HG03175 (cell line): ENCODE measurements around the gene TNRC18.

Experiments used
- ATAC-seq: cut with Tn5 transposase; IDR thresholded peaks from one replicate; pipeline ENCODE4 v1.9.1; 2021; ENCODE audit warnings: mild to moderate bottlenecking, moderate library complexity; ENCODE audit not compliant: unreplicated experiment

Gene TNRC18

DNA sequence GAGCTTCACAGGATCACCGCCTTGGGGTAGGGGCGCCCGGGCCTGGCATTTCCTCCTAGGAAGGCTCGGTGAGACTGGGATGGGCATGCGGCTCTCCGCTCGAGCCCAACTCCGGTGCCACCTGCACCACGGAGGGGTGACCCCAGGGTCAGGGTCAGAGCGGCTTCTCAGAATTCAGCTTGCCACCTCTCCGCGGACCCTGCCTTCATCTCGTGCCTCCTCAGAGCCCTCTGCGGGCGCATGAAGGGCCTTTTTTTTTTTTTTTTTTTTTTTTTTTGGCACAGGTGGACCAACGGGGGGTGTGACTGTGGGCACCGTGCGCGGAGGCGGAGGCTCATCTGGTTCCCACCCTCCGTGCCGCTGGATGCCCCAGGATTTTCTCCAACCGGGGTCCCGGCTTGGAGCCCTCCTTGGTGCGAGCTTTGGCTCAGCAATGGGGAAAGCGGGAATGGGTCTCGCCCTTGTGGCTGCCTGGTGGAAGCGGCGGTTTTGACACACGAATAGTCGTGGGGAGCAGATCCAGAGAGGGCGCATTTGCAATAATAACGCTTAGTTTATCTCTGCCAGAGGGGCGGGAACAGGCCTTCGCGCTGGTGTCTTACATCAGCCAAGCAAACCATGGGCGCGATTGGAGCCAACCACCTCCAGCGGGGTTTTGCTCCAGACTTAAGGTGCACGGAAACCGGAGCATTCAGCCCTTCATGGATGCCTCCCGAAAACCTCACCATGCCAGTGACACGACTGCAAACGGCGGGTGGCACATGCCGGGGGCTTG is 5.0 kb upstream of the TNRC18 start:
- ATAC-seq: no peak

DNA sequence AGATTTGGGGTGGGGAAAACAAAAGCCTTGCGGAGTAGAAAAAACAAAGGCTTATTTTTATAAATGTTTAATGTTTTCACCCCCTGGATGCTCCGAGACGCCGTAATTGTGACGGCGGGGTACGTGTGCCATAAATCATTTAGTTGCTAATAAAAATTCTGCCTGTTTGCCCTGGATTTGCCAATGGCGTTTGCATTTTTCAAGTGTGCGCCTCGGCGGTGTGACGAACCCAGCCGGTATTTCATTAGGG is 2.5 kb upstream of the TNRC18 start:
- ATAC-seq: no peak

DNA sequence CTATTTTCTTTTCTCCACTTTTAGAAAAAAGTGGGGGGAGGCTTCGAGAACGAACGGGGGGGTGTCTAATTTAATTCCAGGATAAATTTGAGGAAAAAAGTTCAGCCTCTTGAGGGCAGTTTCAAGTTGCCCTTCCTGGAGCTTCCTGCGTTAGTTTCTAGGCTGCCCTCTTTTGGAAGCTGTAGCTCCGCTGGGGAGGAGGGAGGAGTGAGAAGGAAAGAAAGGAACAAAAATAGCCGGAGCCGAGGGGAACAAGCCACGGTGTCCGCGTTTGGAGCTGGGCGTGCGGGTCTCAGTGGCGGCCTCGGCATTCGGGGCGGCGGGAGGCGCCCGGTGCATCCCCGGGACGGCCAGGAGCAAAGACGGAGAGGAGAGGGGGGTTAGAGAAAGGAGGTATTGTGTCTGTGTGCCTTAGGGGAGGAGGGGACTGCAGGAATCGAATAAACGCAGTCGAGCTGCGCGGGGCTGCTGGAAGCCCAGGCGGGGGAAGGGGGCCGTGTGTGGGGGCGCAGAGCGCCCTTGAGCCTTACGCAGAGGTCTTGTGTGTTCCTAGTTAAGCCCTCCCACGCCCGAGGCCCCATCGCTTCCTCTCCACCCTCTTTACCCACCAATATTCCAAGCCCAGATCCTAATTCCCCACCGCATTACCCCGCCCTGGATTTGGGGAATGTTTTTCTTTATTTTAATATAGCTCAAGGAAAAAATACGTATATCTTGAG is 2.0 kb upstream of the TNRC18 start:
- no peak for ATAC-seq

DNA sequence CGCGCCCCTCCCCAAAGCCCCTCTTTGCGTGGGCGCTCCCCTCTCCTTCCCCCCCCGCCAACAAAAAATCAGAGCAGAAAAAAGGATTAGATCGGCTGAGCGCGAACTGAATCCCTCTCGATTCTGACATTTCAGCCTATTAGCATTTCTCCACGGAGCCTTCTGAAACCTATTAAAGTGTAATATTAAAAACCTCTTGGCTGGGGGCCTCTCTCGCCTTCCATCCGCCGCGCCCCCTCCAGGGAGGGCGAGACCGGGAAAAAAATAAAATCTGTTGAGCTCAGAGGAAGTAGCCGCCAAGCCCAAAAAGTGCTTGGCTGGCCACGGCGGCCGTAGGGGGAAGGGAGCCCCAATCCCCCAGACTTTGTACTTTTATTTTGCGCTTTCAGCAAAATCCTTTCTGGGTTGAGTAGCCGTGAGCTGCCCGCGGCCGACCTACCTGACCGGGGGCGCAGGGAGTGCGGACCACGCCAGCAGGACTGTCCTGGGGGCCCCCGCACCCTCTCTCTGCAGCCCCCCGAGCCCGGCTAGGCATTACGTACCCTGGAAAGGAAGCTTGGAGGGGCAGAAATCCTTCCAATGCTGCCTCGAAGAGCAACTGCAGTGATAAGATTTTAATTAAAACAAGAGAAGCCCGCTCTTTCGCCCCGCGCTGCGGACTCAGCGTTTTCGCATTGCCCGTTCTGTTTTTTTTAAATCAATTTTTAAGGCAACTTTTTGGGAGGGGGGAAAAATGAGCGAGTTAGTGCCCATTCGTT is 1.3 kb upstream of the TNRC18 start:
- ATAC-seq: no peak

DNA sequence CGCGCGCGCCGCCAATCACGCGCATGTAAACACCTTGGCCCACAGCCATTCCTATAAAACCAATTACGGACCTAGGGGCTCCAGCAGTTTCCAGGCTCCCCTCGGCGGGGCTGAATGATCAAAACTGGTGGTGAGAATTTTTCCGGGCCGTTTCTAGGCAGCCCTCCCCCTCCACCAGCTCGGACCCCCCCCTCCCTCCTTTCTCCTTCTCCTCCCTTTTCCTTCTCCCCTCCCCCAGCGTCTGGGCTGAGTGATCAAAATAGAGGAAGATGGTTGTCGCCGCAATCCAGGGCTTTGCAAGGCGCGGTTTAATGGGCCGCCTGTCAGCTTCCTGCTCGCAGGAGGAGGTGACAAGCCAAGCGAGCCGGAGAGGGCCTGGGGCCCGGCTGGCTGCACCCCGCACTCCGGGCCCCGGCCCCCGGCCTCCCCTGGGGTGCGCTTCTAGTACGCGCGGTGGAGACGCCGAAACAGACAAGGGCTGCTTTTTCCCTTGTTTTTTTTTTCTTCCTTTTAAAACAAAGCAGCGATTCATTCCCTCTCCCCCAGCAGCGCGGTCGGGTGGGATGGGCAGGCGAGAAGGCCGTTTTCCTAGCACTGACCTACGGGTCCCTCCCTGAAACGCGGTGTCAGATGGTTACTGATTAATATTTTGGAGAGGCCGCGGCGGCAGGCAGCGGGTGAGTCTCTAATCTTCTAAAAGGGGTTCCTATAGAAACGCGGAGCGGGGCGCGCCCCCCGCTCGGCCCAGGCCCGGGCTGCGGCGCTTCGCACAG is 528 bp upstream of the TNRC18 start:
- peak; percentile 38 for ATAC-seq

DNA sequence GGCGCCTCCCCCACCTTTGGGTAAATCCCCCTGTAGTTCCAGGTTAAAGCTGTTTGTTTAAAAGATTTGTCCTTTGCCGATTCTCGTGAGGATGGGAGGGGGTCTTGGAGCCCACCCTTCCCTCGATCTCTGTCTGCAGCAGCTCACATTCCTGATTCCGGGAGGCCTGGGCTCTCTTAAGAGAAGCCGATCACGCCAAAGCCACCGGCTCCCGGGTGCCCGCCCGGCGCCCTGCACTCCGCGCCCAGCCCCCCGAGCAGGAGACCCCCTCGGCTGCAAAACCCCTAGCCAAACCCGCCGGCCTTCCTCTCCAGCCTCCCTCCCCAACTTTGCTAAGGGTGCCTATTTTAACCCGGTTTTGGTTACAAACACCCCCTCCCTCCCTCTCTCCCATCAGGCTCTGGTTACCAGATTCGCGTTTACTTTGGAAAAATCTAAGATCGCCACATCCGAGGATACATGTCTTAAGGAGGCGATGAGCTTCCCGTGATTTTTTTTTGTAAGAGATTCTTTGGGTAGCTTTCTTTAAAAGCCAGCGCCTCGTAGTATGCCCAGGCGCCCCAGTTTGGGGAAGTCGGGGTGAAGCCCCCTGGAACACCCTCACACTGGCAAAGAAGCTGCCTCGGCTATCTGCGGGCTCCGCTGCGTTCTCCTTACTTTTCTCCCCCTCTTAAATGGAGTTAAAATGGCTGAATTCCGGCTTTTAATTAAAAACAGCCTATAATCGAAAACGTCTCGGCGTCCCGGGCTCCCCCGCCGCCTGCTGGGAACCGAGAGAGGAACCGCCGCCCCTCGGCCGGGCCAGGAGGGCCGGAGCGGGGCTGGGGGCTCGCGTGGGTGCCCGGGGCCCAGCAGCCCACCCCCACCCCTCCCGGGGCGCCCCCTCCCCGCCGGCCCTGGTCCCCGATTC is 983 bp downstream of the TNRC18 start:
- no peak for ATAC-seq

DNA sequence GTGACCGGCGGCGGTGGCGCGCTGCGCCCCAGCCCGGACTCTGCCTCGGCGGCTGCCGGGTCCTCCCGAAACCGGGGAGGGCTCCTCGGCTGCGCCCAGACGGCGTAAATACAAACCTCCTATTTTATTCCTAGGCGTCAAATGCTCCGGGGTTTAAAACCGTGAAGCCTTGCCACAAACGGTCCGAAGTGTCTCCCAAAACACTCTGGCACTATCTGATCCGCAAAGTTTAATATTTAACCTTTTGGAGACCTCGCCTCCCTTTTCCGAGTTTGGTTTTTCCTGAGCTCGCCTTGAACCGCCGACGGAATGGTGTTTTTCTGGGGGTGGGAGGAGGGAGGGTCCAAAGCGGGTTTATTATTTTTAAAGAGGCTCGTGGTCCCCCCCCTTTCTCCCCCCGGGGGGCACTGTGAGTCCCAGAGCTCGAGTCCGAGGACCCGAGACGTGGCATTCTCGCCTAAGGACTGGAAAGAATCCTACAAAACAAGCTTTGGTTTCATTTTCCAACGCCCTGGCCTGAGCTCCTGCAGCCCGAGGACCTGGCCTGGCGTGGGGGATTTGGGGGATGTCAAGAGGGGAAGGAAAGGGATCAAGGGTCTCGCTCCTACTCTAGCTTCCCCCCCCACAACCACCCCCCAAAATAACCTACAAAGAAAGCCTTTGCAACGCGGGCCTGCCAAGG is 1.8 kb downstream of the TNRC18 start:
- ATAC-seq: no peak

DNA sequence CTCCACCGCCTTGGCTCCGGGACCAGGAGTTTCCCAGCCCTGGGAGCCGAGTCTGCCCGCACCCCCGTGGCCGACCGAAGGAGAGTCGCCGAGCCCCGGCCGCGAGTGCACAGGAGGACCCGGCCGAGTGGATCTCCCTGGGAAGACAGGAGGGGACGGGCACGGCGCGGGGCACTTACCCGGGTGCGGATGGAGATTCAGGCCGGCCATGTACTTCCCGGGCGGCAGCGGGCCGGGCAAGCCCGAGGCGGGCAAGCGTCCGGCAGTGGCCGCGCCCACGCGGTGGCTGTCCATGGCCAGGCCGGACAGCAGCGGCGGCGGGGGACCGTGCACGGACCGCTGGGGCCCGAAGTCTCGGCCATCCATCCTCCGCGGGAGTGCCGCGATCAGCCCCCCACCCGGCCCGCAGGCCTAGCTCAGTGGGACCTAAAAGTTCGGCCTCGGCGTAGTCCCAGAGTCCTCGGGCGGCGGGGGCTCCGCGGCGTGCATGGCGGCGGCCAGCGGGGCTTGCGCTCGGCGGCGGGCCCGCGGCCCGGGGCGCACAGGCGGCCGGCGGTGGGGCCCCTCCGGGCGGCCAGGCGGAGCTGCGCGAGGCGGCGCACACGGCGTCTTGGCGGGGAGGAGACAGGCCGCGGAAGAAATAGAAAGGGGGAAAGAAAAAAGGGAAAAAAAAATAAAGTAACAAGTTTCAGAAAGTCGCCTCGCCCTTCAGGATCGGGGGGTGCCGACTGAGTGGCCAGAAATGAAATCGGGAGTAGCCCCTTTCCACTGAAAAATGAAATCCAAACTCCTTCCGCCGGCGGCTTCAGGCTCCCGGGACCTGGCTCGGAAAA is 2.5 kb downstream of the TNRC18 start:
- ATAC-seq: no peak

DNA sequence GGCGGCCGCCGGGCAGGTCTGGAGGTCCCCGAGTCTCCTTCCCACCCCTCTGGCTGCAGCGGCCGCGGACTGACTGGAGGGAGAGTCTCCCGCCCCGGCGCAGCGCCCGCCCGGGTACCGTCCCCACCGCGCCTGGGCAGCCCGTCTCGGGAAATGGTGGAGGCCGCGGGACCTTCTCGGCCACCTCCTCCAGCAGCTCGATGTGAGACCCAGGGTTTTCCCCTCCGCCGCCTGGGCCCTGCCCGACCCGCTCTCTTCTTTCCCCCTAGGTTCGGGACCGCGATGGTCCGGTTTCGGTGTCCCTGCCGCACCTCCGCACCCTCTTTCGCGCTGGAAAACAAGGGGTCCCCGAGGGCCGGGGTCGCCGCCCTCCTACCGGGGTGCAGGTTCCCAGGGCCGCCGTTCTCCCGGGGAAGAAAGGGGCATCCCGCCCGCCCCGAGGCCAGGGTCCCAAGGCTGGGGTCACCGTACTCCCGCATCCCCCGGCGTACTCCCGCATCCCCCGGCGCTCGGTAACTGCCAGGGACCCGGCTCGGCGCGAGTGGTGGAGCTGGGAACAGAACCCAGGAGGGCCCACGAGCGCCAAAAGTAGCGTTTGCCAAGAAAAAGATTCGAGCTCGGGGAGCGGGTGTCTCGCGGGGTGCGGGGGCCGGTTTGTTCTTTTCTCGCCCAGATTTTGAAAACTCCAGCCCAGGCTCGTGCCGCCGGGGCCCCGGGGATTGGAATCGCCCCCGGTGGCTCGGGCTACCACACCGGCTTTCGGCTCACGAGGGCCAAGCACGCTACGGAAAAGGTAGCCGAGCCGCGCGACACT is 3.4 kb downstream of the TNRC18 start:
- no peak for ATAC-seq

DNA sequence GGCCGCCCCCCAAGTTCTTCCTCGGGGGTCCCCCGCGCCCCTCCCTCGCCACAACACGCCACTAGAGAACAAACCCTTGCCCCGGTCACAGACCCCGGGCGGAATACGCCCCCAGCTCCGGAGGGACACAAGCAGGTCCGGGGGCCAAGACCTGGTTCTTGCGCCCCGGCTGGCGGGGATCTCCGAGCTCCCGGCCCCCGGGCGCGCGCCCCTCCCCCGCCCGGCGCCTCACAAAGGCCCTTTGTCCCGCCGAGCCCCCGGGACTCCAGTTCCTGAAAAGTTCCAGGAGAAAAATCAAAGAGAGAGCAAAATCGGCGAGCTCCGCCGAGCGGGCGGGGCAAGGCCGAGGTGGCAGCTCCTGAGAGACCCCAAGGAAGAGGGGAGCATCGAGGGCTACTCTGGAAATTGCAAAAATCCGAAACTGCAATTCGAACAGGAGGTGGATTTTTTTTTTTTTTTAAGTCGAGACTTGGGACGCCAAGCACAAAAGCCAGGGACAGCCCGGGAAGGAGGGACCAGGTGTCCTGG is 4.0 kb downstream of the TNRC18 start:
- no peak for ATAC-seq

DNA sequence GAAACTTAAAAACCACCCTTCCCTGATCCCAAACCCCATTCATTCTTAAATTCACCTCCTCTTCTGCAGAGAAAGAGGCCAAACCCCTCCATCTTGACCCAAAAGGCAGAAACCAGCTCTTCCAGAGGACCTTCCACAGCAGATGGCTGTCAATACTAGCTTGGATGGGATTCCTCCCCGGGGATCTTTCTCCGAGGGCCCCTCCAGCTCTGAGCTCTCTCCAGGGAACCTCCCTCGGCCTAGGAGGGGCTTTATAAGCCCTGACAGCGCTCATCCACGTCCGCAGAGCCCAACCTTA is 5.4 kb downstream of the TNRC18 start:
- ATAC-seq: no peak

DNA sequence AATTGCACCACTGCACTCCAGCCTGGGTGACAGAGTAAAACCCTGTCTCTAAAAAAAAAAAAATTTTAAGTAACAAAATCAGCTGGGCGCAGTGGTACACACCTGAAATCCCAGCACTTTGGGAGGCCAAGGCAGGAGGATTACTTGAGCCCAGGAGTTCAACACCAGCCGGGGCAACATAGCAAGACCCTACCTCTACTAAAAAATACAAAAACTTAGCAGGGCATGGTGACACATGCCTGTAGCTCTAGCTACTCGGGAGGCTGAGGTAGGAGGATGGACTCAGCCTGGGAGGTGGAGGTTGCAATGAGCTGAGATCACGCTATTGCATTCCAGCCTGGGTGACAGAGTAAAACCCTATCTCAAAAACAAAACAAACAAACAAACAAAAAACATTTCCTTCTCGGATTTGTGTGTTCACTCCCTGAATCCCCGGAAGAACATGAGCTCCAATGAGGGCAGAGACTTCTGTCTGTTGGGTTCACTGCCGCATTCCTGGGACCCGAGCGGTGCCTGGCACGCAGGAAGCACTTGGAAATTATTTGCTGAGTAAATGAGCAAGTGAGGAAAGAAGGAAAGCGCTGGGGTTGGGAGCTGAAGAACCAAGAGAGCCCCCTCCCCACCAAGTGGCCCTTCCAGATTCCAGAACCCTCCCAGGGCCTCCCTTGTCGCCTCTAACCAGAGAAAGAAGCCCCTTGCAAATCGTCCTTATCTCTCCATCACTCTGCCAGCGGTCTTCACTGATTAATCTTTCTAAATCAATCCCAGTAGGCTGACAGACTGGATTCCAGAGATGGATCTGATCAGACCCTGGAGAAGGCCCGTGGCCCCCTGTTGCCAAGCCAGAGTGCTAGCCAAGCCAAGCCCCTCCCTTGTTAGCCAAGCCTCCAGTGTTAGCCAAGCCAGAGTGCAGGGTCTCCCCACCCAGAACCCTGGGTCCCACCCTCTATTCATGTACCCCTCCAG is 6.2 kb downstream of the TNRC18 start:
- no peak for ATAC-seq

DNA sequence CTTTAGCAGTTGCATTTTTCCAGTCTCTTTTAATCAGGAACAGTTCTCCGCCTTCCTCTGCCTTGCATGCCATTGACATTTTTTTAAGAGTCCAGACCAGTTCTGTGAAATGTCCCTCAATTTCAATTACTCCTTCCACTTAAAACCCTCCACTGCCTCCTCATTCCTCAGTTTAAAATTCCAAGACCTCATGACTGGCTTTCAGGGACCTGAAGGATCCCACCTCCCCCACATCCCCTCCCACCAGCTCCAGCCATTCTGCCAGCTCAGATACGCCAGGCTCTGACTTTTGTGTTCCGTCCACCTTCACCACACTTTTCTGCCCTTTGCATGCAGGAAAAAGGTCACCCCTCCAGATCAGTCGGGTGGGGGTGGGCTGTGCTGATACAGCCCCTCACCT is 8.7 kb downstream of the TNRC18 start:
- no peak for ATAC-seq

DNA sequence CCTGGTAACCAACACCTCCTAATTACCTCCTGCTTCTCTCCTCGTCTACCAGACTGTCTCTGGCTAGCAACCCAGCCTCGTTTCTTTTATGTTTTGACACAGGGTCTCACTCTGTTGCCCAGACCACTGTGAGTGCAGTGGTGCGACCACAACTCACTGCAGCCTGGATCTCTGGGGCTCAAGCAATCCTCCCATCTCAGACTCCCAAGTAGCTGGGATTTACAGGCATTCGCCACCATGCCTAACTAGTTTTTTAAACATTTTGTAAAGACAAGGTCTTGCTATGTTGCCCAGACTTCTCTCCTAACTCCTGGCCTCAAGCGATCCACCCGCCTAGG is 10.2 kb downstream of the TNRC18 start:
- no peak for ATAC-seq

DNA sequence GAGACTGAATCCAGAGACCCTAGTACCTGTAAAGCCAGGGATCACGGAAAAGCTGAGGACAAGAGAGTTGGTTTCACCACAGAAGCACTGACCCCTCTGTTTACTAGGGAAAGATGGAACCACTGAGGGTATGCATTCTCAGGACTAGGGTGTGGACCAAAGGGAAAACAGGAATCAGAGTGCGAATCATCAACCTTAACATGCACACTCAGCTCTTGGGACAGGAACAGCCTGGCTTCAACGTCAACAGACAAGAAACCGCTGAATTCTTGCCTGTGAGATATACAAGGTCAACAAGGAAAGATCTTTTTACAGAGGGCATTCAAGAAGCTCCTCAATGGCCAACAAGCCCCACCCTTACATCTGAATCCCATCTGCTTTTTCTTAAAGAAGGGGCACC is 14.9 kb downstream of the TNRC18 start:
- no peak for ATAC-seq

DNA sequence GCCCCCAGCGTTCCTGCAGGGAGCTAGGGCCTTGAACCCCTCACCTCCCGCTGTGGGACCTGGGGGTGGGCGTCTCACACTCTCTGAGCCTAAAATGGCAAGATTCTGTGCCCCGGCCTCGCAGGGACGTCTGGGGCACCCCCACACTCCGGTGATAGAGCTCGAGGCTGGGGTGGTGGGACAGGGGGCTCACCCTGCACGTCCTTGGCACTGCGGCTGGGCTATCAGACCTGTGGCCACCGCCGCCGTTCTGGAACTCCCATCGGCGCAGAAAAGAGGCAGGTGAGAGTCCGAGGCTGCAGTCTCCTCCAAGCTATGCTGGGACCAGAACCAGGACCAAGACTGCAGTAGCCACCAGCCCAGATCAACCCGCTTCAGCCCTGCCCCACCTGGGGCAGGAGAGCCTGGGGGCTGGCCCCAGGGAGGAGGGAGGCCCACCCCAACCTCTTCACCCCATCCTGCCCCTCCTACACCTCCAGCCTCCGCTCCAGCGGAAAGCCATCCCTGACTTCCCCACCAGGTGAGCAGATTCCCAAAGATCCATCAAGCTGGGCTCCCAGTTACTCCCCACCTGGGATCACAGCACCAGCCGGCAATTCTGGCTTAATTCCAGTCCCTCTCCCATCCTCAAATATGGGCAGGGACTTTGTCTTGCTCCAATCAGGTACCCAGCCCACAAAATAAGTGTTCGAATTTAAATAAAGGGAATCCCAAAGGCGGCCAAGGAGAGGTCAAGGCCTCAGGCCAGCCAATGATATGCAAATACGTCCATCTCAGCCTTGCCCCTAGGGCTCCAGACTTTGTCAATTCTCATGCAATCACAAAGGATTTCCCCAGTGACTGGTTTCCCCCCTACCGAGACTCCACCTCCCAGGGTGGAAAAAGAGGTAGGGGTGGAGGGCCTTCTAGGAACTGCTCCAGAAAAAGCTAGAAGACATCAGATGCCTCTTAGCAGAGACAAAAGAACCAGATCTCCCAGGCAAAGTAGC is 16.4 kb downstream of the TNRC18 start:
- ATAC-seq: no peak
